T-cell (primary cell): ENCODE data around the gene ZNF382. TPM values are rescaled to one million over a fixed set of nuclear protein-coding genes. Genes with fewer than 3 reads are reported as not detected.
A peak's percentile ranks its signal among the peaks of the same experiment; 100 is the strongest.
"Not testable (repeated sequence)": the region's sequence is repeated elsewhere in the genome, so short reads cannot be mapped to it uniquely, and the experiment has no call there.

Experiments used
- ATAC-seq, 4 experiments: fragments of 200-7000 bp in 3 of 4; fragments of 150-1000 bp in 1 of 4; cut with Tn5 transposase; replicated peaks in 1 of 4; 1 replicate in 3 of 4; 2 replicates in 1 of 4; pipeline ENCODE4 v1.10.0; 2021; ENCODE audit warnings: moderate library complexity in 3 of 4, mild to moderate bottlenecking in 2 of 4, moderate number of reproducible peaks in 1 of 4
- CTCF ChIA-PET, 2 donors: fragments of 300-600 bp; sonication (Branson Sonifier 250); formaldehyde crosslinking; loops; one replicate each; lab custom pipeline; 2022; ENCODE audit warnings: antibody characterized with exemption in 2 of 2; lab: Charles Lee
- POLR2A ChIA-PET, 2 donors: fragments of 300-600 bp; sonication (Branson Sonifier 250); formaldehyde crosslinking; loops; one replicate each; lab custom pipeline; 2022; ENCODE audit warnings: antibody characterized with exemption in 2 of 2; lab: Charles Lee
- DNase-seq, 35 experiments: peaks; one replicate each; pipeline versions ENCODE4 v3.0.0 to v3.0.0-alpha.2; 2013 to 2023
- H3K27ac ChIP-seq: one replicate; pipeline ENCODE4 v1.5.1; 2013; ENCODE audit warnings: low read length
- H3K27me3 ChIP-seq, 2 experiments: replicated peaks in 1 of 2; 1 replicate in 1 of 2; 2 replicates in 1 of 2; pipeline versions ENCODE4 v1.6.1 to v1.7.0; 2013; ENCODE audit warnings: low read length in 1 of 2, mixed read lengths in 1 of 2; ENCODE audit not compliant: control insufficient read depth in 2 of 2, insufficient read depth in 2 of 2; ENCODE audit errors: extremely low read depth in 1 of 2
- H3K36me3 ChIP-seq, 2 donors: 1 replicate in 1 of 2; 2 replicates in 1 of 2; pipeline versions ENCODE4 v1.6.1 to v1.7.0; 2013; ENCODE audit warnings: low read length in 1 of 2; ENCODE audit not compliant: control insufficient read depth in 2 of 2, insufficient read depth in 1 of 2; ENCODE audit errors: extremely low read depth in 1 of 2
- H3K4me1 ChIP-seq, 2 experiments: 1 replicate in 1 of 2; 2 replicates in 1 of 2; pipeline versions ENCODE4 v1.6.1 to v1.7.0; 2013; ENCODE audit warnings: low read length in 2 of 2, mixed read lengths in 1 of 2; ENCODE audit not compliant: insufficient read depth in 2 of 2, control insufficient read depth in 1 of 2; ENCODE audit errors: extremely low read depth in 1 of 2
- H3K4me3 ChIP-seq, 2 donors: 1 replicate in 1 of 2; 2 replicates in 1 of 2; pipeline versions ENCODE4 v1.5.1 to v1.7.0; 2013; ENCODE audit warnings: mild to moderate bottlenecking in 2 of 2, low read length in 1 of 2, moderate library complexity in 1 of 2; ENCODE audit not compliant: control insufficient read depth in 1 of 2; ENCODE audit errors: extremely low read depth in 1 of 2
- H3K9me3 ChIP-seq: 2 replicates; pipeline ENCODE4 v1.7.0; 2013
- H3K27ac Mint-ChIP-seq, 2 donors: one replicate each; pipeline ENCODE4 v1.8.0; 2020 to 2021; ENCODE audit warnings: mild to moderate bottlenecking in 2 of 2, mixed read lengths in 2 of 2
- H3K27me3 Mint-ChIP-seq, 2 donors: one replicate each; pipeline ENCODE4 v1.8.0; 2021 to 2022; ENCODE audit warnings: mixed read lengths in 2 of 2
- H3K36me3 Mint-ChIP-seq: one replicate; pipeline ENCODE4 v1.8.0; 2021; ENCODE audit warnings: mixed read lengths
- H3K4me1 Mint-ChIP-seq, 3 donors: one replicate each; pipeline ENCODE4 v1.8.0; 2020 to 2022; ENCODE audit warnings: mixed read lengths in 3 of 3, mild to moderate bottlenecking in 1 of 3
- H3K4me3 Mint-ChIP-seq, 3 donors: one replicate each; pipeline ENCODE4 v1.8.0; 2020 to 2022; ENCODE audit warnings: mild to moderate bottlenecking in 3 of 3, mixed read lengths in 3 of 3, moderate library complexity in 3 of 3
- H3K9me3 Mint-ChIP-seq, 3 donors: one replicate each; pipeline ENCODE4 v1.8.0; 2020 to 2022; ENCODE audit warnings: mixed read lengths in 3 of 3
- WGBS: methylation state at CpG from one replicate; pipeline ENCODE4 v1.1.5; 2013; ENCODE audit warnings: missing lambda C conversion rate; ENCODE audit not compliant: insufficient coverage; 5-methylcytosine and 5-hydroxymethylcytosine counted together
- total RNA-seq, 35 experiments: library from RNA in 6 of 35; stranded (reverse) in 6 of 35; fragments of 120-200 nt in 1 of 35; gene quantifications; one replicate each; pipeline versions ENCODE4 v1.2.1 to v1.2.4 and lab custom pipeline; 2013 to 2026

ZNF382 gene
- total RNA-seq, 5 donors from 2014 or later (not counting 1 experiment from before 2014, with no cell fraction given) = 10.4 to 21.8 (median 18.6) TPM

GRCh38 chr19:36574741-36575140, 30.4 kb upstream of the ZNF382 start:
- H3K27me3 Mint-ChIP-seq = no peaks in the 10 kb centered on the region
- Histone ChIP-seq H3K36me3 (peaks cover 7 to 31% of the 10 kb centered on the region in 2 donors), H3K27ac (no peak overlapping the region), H3K4me1 (peaks cover 13 to 20% of the 10 kb centered on the region in 2 experiments), H3K4me3 (no peak overlapping the region), H3K27me3 (no peaks in the 10 kb centered on the region), H3K9me3 (no peaks in the 10 kb centered on the region)
- peak overlapping the region; percentile 84 to 96 (median 87) for H3K4me3 Mint-ChIP-seq
- DNase-seq = no peak
- CTCF ChIA-PET = no interaction called here
- H3K36me3 Mint-ChIP-seq = peaks cover 58% of the 10 kb centered on the region
- peaks cover 0 to 7% (median 4%) of the 10 kb centered on the region in 3 donors for H3K9me3 Mint-ChIP-seq
- peaks cover 38 to 40% (median 38%) of the 10 kb centered on the region in 3 donors for H3K4me1 Mint-ChIP-seq
- peak overlapping the region; percentile 37 to 93 for H3K27ac Mint-ChIP-seq
- 100% methylated on average over 1 of the region's 2 CpGs for WGBS
- POLR2A ChIA-PET = interaction anchor here in 1 of 2 donors (2.0 kb wide), 1 partner anchor 31 kb away, joined by 10 read pairs; the partner anchor contains the start of gene ZNF382
- ATAC-seq = no peak

GRCh38 chr19:36577271-36577996, 27.7 kb upstream of the ZNF382 start:
- Histone ChIP-seq H3K36me3 (peaks cover 10 to 31% of the 10 kb centered on the region in 2 donors), H3K4me1 (peaks cover 9 to 17% of the 10 kb centered on the region in 2 experiments), H3K27ac (no peak overlapping the region), H3K9me3 (peaks cover 2% of the 10 kb centered on the region), H3K4me3 (no peak overlapping the region), H3K27me3 (no peaks in the 10 kb centered on the region)
- H3K9me3 Mint-ChIP-seq = peaks cover 6 to 15% (median 11%) of the 10 kb centered on the region in 3 donors
- H3K27me3 Mint-ChIP-seq = no peaks in the 10 kb centered on the region
- no peak for DNase-seq
- no peak overlapping the region for H3K4me3 Mint-ChIP-seq
- ChIA-PET POLR2A (no interaction called here), CTCF (no interaction called here)
- H3K36me3 Mint-ChIP-seq = peaks cover 62% of the 10 kb centered on the region
- no CpG with 5 or more reads among the region's 3 CpGs for WGBS
- peaks cover 24 to 27% (median 27%) of the 10 kb centered on the region in 3 donors for H3K4me1 Mint-ChIP-seq
- no peak for ATAC-seq
- no peak overlapping the region for H3K27ac Mint-ChIP-seq

GRCh38 chr19:36579255-36579654, 25.9 kb upstream of the ZNF382 start:
- Histone ChIP-seq H3K27ac (no peak overlapping the region), H3K27me3 (no peaks in the 10 kb centered on the region), H3K4me3 (no peak overlapping the region), H3K36me3 (peaks cover 10 to 31% of the 10 kb centered on the region in 2 donors), H3K9me3 (peaks cover 2% of the 10 kb centered on the region), H3K4me1 (peaks cover 2 to 6% of the 10 kb centered on the region in 2 experiments)
- peaks cover 70% of the 10 kb centered on the region for H3K36me3 Mint-ChIP-seq
- H3K4me3 Mint-ChIP-seq = no peak overlapping the region
- peaks cover 9 to 11% (median 10%) of the 10 kb centered on the region in 3 donors for H3K4me1 Mint-ChIP-seq
- ATAC-seq = no peak
- H3K27me3 Mint-ChIP-seq = no peaks in the 10 kb centered on the region
- H3K9me3 Mint-ChIP-seq = peaks cover 14 to 25% (median 19%) of the 10 kb centered on the region in 3 donors
- POLR2A ChIA-PET = interaction anchor here in 1 of 2 donors (0.7 kb wide), 1 partner anchor 17 kb away, joined by 5 read pairs; no protein-coding TSS in a partner anchor
- H3K27ac Mint-ChIP-seq = no peak overlapping the region
- CTCF ChIA-PET = no interaction called here
- no peak for DNase-seq

GRCh38 chr19:36602681-36603080, 2.4 kb upstream of the ZNF382 start:
- H3K27ac Mint-ChIP-seq, H3K27me3 Mint-ChIP-seq, H3K36me3 ChIP-seq, H3K27me3 ChIP-seq, H3K4me3 ChIP-seq, ATAC-seq, H3K27ac ChIP-seq, CTCF ChIA-PET, DNase-seq, H3K9me3 ChIP-seq, H3K4me3 Mint-ChIP-seq: not testable (repeated sequence)
- POLR2A ChIA-PET = interaction anchor here in 1 of 2 donors (0.7 kb wide), 1 partner anchor 876 kb away, joined by 8 read pairs; no protein-coding TSS in a partner anchor
- 96% methylated on average over 6 of the region's 10 CpGs for WGBS
- Mint-ChIP-seq H3K36me3 (peaks cover 16% of the 10 kb centered on the region), H3K4me1 (peaks cover 27 to 30% (median 30%) of the 10 kb centered on the region in 3 donors), H3K9me3 (peaks cover 0 to 11% (median 6%) of the 10 kb centered on the region in 3 donors)
- peaks cover 9 to 16% of the 10 kb centered on the region in 2 experiments for H3K4me1 ChIP-seq

- Mint-ChIP-seq H3K27ac (peak overlapping the region; percentile 95), H3K27me3 (no peaks in the 10 kb centered on the region), H3K4me3 (peak overlapping the region; percentile 85 to 94 (median 91)), H3K36me3 (peaks cover 31% of the 10 kb centered on the region), H3K9me3 (peaks cover 5 to 13% (median 10%) of the 10 kb centered on the region in 3 donors), H3K4me1 (peaks cover 27 to 30% (median 30%) of the 10 kb centered on the region in 3 donors)
- Histone ChIP-seq H3K27ac (peak overlapping the region; percentile 99), H3K4me3 (peak overlapping the region; percentile 85 to 98), H3K9me3 (no peaks in the 10 kb centered on the region), H3K4me1 (peaks cover 9 to 16% of the 10 kb centered on the region in 2 experiments), H3K36me3 (peaks cover 0 to 5% of the 10 kb centered on the region in 2 donors), H3K27me3 (no peaks in the 10 kb centered on the region)
- POLR2A ChIA-PET = interaction anchor here (0.6 to 1.8 kb wide), 4 partner anchors 9 to 226 kb away, joined by 3 to 10 read pairs (median 6); partner anchors contain the start of genes ZFP14 (in 1 of the 2) and ZNF529 (in 1 of the 2)
- DNase-seq (peak; percentile 58 to 88 (median 83)), ATAC-seq (peak; percentile 85 to 90 (median 87))
- CTCF ChIA-PET = interaction anchor here in 1 of 2 donors (0.6 to 1.4 kb wide), 2 partner anchors 36 to 76 kb away, joined by 3 to 5 read pairs; no protein-coding TSS in a partner anchor
- WGBS = under 1% methylated on average over 21 of the region's 21 CpGs
Observed at GRCh38 chr19:36604656-36605100, 435 bp upstream of the ZNF382 start.

- 0% methylated on average over 1 of the region's 1 CpG for WGBS
- CTCF ChIA-PET = interaction anchor here in 1 of 2 donors (1.4 kb wide), 1 partner anchor 77 kb away, joined by 5 read pairs; no protein-coding TSS in a partner anchor
- peak overlapping the region; percentile 86 to 95 for H3K27ac Mint-ChIP-seq
- POLR2A ChIA-PET = interaction anchor here in 1 of 2 donors (0.7 to 1.8 kb wide), 3 partner anchors 32 to 227 kb away, joined by 3 to 10 read pairs (median 5); partner anchors contain the start of genes ZFP14 and ZNF529
- H3K4me3 Mint-ChIP-seq = peak overlapping the region; percentile 85 to 94 (median 91)
- peak overlapping the region; percentile 85 to 98 for H3K4me3 ChIP-seq
- peaks cover 5 to 14% (median 10%) of the 10 kb centered on the region in 3 donors for H3K9me3 Mint-ChIP-seq
- H3K4me1 ChIP-seq = peaks cover 9 to 16% of the 10 kb centered on the region in 2 experiments
- H3K4me1 Mint-ChIP-seq = peaks cover 27 to 30% (median 30%) of the 10 kb centered on the region in 3 donors
- H3K27me3 ChIP-seq = no peaks in the 10 kb centered on the region
- H3K27ac ChIP-seq = peak overlapping the region; percentile 99
- no peaks in the 10 kb centered on the region for H3K27me3 Mint-ChIP-seq
- DNase-seq (no peak), ATAC-seq (peak in 1 of 4 experiments; percentile 5)
- peaks cover 39% of the 10 kb centered on the region for H3K36me3 Mint-ChIP-seq
- no peaks in the 10 kb centered on the region for H3K9me3 ChIP-seq
- peaks cover 4 to 10% of the 10 kb centered on the region in 2 donors for H3K36me3 ChIP-seq
Observed at GRCh38 chr19:36605877-36606478, 865 bp downstream of the ZNF382 start.
